GM18907 (cell line): Measurements from ENCODE around the gene TPP1.

Experiments used
- ATAC-seq: cut with Tn5 transposase; IDR thresholded peaks from one replicate; pipeline ENCODE4 v1.9.1; 2021; ENCODE audit warnings: mild to moderate bottlenecking, moderate library complexity; ENCODE audit not compliant: unreplicated experiment

Gene TPP1

DNA sequence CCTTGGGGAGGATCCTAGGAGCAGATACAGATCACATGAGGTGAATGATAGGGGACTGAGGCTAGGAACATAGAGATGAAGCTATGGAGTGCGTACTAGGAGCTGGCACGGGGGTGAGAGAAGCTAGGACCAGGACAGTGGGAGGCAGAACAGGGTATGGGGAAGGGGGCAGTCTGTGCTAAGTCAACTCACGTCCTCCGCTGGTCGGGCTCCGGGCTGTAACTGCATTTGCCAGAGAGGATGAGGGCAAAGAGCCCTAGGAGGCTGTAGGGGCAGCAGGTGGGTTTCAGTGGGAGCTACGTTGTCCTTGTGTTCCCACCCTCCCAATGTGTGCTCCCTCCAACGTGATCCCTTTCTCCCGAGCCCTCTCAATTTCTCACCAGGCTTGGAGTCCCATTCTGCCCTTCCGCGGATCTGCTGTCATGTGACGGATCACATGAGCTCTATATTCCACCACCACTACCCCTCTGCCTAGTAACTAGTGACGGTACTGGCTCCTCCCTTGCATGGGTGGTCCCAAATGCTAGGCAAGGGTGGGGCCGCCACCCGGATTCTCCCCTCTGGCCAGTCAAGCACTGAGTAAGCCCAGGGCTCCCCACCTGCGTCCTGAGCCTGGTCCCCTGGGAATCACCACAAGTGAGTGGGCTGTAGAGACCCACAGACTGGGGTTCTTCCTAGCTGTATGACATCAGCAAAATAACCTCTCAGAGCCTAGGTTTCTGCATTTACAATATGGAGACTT, at the start of gene TPP1:
TSS of gene TPP1 (minus strand) at position 419 of the 742 bp plus-strand sequence. CDS start at position 397, 22 bp downstream.
- peak; percentile 98 for ATAC-seq

DNA sequence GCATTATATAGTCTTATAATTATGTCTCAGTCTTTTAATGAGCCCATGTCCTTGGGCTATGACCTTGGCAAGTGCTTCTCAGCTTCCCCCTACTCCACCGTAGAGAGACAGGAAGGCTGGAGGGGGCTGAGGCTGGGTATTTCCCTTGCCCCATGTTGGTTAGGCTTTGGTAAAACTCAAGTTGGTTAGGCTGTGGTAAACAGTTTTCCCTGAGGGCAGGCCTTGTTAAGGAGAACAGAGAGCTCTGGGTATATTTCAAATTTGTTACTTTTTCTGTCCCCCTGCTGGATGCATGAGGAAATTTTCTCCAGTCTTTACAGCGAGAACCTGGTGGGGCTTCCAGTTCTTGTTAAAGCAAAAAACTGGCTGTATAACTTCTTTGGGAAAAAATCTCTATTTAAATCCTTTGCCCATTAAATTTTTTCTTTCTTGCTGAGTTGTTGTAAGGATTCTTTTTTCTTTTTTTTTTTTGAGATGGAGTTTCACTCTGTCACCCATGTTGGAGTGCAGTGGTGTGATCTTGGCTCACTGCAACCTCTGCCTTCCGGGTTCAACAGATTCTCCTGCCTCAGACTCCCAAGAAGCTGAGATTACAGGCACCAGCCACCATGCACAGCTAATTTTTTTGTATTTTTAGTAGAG, 48.6 kb upstream of the TPP1 start:
- ATAC-seq = peak; percentile 79

DNA sequence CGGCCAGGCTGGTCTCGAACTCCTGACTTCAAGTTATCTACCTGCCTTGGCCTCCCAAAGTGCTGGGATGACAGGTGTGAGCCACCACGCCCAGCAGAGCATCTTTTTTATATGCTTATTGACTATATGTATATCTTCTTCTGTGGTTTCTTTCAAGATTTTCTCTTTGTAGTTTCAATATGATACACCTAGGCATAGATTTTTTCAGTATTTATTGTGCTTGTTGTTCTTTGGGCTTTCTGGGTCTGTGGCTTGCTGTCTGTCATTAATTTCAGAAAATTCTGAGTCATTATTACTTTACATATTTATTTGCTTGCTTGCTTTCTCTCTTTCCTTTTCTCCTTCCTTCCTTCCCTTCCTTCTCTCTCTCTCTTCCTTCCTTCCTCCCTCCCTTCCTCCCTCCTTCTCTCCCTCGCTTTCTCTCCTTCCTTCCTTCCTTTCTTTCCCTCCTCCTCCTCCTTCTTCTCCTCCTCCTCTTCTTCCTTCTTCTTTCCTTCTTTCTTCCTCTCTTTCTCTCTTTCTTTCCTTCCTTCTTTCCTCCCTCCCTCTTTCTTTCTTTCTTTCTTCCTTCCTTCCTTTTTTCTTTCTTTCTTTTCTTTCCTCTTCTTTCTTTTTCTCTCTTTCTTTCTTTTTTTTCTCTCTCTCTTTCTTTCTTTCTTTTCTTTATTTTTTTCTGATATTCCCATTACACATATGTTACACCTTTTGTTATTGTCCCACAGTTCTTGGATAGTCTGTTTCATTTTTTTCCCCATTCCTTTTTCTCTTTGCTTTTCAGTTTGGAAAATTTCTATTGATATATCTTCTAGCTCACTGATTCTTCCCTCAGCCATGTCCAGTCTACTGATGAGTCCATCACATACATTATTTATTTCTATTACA, 47.3 kb upstream of the TPP1 start:
- ATAC-seq = no peak

DNA sequence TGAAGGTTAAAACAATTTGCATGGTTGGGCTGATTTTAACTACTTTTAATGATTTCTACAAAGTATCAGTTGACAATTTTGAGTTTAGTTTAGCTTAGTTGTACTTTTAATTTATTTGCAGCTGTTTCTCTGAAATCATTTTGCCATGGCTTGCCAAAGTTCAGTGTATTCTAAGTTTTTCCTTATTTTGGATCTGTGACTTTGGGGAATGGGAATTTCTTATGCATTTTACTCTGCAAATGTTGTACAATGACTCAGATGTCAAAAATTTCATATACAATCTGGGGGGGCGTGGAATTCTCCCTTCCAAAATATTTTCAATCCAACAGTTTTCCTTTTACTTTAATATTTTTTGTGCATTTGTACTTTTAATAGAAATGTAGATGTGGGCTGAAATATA, 45.3 kb upstream of the TPP1 start:
- no peak for ATAC-seq

DNA sequence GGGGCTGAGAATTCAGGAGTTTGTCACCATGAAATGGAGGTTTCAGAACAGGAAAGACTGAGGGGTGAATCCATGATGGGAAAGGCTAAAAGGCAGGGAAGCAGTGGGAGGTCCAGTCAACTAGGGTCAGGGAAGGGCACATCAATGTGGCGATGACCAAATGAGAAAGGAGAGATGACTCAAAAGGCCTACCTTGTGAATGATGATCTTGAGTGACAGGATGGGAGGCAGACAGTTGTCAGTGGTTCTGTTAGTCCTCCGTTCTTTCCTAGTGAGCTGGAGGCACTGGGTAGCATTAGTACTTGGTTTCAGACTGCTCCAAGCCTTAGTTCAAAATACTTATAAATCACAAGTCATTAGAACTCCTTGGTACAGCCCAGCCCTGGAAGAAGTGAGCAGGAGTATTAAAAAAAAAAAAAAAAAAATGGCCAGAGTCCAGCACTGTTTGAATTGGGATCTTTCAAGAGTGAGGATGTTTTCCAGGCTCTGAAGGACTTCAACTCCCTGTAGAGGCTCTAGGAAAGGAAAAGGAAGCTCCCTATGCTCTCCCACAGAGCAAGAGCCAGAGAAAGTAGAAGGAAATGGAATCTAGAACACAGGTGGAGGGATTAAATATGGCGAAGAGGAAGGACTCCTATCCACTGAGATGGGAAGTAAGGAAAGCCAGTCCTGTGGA, 44.7 kb upstream of the TPP1 start:
- ATAC-seq = no peak

DNA sequence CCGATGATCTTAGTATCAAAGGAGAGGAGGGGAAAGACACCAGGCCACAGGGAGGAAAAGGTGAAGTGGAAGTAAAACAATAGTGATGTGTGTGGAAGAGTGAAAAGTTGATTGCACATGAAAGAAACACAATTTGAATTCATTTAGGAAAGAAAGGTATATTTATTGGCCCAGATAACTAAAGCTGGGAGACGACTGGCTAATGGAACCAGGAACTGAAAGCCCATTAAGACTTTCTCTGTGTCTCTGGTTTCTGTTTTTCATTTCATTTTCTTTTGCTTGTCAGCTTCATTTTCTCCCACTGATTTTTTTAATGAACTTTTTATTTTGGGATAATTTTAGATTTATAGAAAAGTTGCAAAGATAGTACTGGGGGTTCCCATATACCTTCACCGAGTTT, 41.5 kb upstream of the TPP1 start:
- ATAC-seq = no peak

DNA sequence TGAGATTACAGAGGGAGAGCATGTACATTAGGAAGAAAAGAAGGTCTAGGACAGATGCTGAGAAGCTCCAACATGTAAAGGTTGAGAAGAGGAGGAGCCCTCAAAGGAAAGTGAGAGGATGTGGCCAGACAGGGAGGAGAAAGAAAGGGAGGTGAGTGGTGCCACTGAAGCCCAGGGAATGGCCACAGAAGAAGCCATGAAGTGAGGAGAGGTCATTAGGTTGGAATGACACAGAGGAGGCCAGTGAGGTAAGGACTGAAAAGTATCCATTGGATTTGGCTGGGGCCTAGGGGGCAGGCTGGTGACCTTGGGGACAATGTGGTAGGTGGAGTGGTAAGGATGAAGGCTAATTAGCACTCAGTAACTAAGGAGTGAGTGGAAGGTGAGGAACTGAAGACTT, 39.4 kb upstream of the TPP1 start:
- no peak for ATAC-seq

DNA sequence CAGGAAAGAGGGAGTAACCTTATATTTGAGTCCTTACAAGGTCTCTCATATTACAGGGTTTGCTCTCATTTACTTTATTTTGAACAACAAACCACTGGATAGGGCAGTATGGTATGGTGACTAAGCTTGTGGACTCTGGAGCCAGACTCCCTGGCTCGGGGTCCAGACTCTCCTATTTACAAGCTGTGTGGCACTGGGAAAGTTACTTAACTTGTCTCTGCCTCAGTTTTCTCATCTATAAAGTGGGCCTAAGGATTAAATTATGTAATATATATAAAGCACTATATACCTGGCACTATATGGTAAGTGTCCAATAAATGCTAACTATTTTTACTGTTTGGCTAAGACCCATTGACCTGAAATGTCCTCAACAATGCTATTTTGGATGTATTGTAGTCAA, 38.1 kb upstream of the TPP1 start:
- no peak for ATAC-seq

DNA sequence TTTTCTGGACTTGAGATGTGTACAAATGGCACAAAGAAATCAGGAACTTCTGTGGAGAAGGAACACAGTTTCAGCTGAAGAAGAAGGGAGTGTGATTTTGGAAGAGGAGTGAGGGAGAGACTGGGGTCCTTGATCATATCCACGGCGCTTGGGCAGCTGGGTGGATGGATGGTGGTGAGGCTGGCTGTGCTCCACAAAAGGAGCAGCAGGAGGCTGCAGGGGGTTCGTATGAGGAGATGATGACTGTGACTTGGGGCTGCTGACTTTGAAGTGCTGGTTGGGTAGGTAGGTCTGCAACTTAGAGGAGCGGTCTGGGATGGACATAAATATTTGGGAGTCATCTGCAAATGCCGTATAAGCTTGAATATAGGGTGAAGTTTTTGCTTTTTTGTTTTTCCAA, 37.7 kb upstream of the TPP1 start:
- no peak for ATAC-seq

DNA sequence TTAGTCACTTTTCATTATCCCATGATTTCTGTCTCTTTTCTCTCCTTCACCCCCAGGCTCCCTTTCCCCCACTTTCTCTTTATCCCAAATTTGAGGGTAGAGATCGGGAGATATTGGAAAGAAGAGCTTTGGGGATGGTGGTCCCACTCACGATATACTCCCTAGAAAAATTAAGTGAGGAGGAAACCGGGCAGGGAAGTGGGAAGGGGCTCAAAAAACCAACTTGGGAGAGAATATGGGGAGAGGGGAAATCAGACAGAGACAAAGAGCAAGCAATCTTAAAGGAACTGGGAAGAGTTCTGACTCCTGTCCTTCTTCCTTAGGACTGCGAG, 37.3 kb upstream of the TPP1 start:
- no peak for ATAC-seq

DNA sequence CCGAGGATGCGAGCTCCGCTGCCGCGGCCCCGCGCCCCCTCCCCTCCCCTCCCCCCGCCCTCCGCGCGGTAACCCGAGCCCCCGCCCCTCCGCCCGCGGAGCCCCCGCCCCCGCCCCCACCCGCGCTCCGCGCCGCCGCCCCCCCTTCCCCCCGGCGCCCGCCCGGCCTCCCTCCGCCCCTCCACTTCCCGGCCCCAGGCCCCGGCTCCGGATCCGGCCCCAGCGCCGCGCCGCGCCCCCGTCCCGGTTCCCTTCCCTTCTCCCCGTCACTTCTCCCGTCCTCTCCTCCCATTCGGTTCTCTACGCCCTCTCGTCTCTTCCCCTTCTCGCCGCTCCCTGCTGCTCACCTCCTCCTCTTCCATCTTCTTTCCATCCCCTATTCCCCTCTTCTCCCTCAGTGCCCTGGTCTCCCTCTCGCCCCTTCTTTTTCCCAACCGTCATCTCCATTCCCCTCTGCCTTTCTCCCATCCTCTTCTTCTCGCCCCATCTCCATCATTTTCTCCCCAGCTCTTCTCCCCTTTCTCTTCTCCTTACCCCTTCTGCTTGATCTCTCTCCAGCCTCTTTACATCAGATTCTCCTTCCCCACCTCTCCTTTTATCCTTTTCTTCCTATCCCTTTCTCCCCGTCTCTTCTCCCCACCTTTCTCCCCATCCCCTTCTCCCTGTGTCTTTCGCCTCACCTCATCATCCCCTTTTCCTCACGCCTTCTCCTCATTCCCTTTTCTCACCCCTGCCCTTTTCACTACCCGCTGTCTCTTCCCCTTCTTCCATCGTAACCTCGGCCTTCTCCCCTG, 36.8 kb upstream of the TPP1 start, which contains the start of gene DCHS1:
TSS of gene DCHS1 (minus strand) at position 20 of the 794 bp plus-strand sequence. CDS start 14,196 bp downstream, outside the sequence.
- no peak for ATAC-seq

DNA sequence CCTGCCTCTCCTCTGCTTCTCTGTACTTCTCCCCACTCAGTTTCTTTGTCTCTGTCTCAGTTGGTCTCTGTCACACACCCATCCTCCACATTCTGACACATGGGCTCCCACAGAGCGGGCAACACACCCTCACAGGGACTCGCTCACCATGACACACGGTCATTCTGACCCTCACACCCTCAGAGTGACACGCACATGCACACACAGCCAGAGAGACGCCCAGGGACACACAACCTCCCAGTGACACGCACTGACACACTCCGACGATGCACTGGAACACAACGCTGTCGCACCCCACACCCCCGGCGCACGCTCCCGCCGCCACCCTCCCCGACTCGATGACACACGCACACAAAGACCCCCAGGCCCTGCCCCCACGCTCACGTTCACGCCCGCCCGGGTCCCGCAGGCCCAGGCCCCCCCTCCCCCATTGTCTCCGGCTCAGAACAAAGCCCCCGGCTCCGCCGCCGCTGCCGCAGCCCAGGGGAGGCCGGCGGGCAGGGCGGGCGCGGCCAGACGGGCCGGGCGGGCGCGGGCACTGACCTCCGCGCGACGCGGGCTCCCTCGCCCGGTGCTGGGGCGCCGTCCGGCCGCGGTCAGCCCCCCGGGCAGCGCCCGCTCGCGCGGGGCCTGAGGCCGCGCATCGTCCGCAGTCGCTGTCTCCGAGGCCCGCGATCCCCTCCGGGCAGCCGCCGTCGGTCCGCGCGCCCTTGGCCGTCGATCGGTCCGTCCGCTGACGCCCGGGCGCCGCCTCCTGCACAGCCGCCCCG, 36.0 kb upstream of the TPP1 start:
- no peak for ATAC-seq

DNA sequence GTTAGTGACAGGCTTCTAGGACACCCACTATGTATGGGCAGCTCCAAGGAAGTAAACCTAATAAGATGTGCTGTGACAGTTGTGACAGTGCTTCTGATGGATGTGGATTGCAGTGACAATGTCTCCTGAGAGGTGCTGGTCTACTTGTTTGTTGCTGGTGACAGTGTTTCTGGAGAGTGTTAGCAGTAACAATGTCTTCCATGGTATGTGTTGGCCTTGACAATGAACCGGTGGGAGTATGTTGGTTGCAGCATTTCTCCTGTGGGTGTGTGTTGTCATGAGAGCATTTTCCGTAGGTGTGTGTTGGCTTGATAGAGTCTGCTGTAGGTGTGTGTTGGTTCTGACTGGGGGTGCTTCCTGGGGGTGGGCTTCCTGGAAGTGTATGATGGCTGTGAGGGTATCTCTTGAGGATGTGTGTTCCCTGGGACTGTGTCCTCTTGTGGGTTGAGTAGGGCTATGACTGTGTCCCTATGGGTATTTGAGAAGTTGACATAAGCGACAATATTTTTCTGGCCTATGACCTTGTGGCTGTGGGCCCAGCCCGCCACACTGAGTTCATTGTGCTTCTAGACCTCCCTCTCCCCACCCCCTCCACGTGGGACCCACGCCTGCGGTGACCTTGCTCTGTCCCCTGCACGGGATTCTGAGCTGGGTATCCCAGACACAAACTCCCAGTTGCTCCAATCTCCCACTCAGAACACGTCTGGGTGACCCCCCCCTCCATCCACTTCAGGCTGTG, 35.2 kb upstream of the TPP1 start:
- no peak for ATAC-seq

DNA sequence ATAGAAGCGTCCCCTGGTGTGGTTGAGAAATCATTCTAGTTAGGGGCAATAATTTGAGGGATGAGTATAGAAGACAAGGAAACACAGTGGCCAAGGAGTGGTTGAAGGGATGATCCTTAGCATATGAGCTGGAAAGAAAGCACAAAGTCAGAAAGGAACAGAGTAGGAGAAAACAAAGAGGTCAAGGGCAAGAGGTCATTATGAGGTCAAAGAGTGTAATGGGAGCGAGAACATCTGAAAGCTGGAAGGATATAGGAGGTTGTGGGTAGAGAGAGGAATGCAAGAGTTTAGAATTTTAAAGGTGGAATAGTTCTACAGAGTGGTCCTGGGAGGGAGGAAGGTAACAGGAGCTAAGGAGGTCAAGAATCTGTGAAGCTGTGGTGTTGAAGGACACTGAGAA, 34.4 kb upstream of the TPP1 start:
- no peak for ATAC-seq

DNA sequence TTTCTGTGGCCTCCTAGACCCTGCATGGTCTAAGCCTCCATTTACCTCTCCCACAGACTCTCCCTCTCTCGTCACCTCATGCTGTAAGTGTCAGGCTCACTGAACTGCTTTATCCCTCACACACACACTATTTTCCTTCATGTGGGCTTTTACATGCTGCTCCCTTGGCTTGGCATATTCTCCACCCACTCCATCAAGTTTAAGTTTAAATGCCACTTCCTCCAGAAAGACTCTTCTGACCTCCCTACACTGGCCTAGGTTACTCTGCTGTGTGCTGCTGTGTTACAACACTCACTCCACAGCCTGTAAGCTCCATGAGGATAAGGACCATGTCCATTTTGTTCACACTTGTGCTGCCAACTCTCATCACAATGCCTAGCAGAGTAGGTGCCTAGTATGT, 33.9 kb upstream of the TPP1 start:
- ATAC-seq = no peak

DNA sequence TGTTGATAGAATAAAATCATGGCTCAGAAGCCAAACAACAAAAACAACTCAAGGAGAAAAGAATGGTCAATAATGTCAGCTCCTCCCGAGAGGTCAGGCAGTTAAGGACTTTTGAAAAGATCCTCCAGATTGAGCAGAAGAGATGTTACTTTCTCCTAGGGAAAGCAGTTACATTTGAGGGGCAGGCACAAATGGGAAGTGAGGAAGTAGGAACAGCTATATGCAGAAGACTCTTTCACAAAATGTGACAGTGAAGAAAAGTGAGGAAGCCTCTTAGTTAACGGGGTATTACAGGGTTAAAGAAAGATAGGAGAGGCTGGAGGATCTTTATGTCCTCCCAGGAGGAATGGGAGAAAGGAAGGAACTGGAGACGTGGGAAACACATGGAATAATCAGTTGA, 33.0 kb upstream of the TPP1 start:
- ATAC-seq = no peak

DNA sequence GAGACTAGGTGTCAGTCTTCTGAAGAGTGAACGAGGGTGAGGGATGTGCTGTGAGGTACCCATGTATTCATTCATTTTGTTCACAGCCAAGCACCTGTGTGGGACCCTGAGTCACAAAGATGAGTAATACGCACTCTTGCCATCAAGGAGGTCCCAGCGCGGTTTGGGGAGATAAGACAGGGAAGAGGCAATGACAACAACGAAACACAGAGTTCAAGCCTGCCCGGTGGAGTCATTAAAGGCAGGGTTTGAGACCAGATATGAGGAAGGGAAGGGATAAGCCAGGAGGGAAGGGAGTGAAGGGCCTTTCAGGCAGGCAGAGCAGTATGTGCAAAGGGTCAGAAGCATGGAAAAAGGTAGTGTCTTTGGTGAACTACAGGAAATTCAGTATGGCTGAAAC, 31.8 kb upstream of the TPP1 start:
- ATAC-seq = no peak

DNA sequence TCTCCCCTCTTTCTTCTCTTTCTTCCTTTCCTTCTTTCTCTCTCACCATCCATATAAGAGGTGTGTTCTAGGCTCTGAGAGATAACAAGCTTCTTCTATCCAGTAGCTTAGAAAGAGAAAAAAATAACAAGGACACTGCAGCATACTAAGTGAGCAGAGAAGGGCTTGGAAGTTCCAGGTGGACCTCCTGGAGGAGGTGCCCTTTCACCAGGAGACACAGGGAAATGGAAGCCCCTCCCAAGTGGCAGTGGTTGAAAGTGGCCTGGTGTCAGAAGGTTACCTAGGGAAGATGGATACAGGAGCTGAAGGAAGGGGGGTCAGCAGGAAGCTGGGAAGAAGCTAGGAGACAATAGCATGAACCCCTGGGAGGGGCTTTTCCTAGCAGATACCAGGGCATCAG, 30.9 kb upstream of the TPP1 start:
- no peak for ATAC-seq

DNA sequence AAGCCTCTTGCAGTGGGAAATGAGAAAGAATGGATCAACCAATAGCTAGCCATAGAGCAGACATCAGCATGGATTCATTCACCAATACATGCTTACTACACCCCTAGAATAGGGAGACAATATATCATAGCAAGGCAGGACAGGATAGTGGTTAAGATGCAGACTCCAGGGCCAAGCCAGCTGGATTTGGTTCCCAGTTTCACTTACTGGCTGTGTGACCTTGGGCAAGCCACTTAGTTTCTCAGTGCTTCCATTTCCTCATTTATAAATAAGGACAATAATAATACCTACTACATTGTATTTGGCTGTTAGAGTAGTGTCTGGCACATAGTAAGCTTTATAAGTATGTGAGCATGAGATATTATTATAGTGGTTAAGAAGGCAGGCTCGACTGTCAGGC, 29.3 kb upstream of the TPP1 start:
- no peak for ATAC-seq
